Astrocyte of the spinal cord (primary cell): Measurements from ENCODE around the gene CYTH4.

Experiments used
- DNase-seq: peaks from one replicate; pipeline ENCODE4 v3.0.0; 2011; ENCODE audit warnings: low read depth, low spot score
- H3K4me3 ChIP-seq: 2 replicates; pipeline ENCODE4 v1.5.1; 2011; ENCODE audit warnings: low read depth, mild to moderate bottlenecking, low read length, moderate library complexity
- in situ Hi-C: cut with HindIII; loops from 2 replicates; pipeline ENCODE4 v1.10.0; 2017; ENCODE audit warnings: low sequenced_read_pairs
- TF ChIP-seq, protein P1 (sequence below): IDR thresholded peaks from 2 replicates; pipeline ENCODE4 v1.5.1; 2012; ENCODE audit warnings: low read depth, mild to moderate bottlenecking, low read length, inconsistent platforms

The CYTH4 gene

GRCh38 chr22:37330200-37331033, 48.1 kb downstream of the CYTH4 start:
- no peak overlapping the region for H3K4me3 ChIP-seq
- peak; percentile 75 for DNase-seq
- TF ChIP-seq, protein P1, sequence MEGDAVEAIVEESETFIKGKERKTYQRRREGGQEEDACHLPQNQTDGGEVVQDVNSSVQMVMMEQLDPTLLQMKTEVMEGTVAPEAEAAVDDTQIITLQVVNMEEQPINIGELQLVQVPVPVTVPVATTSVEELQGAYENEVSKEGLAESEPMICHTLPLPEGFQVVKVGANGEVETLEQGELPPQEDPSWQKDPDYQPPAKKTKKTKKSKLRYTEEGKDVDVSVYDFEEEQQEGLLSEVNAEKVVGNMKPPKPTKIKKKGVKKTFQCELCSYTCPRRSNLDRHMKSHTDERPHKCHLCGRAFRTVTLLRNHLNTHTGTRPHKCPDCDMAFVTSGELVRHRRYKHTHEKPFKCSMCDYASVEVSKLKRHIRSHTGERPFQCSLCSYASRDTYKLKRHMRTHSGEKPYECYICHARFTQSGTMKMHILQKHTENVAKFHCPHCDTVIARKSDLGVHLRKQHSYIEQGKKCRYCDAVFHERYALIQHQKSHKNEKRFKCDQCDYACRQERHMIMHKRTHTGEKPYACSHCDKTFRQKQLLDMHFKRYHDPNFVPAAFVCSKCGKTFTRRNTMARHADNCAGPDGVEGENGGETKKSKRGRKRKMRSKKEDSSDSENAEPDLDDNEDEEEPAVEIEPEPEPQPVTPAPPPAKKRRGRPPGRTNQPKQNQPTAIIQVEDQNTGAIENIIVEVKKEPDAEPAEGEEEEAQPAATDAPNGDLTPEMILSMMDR, result peak; percentile 41
- in situ Hi-C loops, result no loop called here

DNA sequence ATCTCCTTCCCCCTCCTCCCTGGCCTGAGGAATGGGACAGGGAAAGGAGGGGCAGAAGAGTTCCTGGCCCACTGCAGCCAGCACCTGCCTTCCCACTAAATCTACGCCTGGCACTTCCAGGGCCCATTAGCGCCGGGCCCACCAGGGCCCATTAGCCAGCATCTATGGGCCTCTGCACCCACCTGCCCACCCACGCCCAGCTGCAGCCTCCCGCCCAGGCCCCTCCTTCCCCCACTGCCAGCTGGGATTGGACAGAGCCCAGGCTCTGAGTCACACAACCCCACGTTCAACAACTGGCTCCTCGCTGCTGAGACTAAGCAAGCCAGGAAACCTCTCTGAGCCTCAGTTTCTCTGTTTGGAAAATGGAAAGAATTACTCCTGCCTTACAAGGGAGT, 48.7 kb downstream of the CYTH4 start:
- DNase-seq, result peak; percentile 69
- in situ Hi-C loops, result no loop called here
- TF ChIP-seq, protein P1, result no peak
- no peak overlapping the region for H3K4me3 ChIP-seq

GRCh38 chr22:37331856-37332536, 49.7 kb downstream of the CYTH4 start:
- in situ Hi-C loops, result no loop called here
- DNase-seq, result no peak
- TF ChIP-seq, protein P1, result no peak
- no peak overlapping the region for H3K4me3 ChIP-seq

DNA sequence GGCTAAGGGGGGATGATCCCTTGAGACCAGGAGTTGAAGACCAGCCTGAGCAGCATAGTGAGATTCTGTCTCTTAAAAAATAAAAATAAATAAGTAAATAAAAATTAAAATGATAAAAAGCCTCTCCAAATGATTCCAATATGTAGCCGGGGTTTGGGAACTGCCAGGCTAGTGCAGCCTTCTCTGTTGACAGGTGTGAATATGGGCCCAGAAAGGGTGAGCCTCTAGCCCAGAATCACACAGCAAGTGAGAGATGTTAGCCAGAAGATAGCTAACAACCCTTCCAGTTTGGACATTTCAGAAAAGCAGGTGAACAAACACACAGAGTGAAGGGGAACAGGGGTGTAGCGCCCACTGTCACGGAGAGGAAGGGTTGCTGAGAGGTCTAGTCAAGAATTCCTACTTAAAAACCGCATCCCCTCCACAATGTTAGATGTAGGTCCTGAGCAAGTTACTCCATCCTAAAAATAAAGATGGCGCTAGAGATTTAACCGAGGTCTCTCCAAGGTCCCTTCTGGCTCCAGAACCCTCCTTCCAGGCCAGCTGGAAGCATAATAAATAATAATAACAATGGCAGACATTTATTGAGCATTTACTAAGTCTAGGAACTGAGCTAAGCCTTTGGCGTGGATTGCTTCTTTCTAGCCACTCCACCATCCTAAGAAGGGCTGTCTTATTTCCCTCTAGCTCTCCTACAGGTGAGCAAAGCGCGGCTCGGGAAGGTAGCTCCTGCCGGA, 51.6 kb downstream of the CYTH4 start:
- DNase-seq, result no peak
- in situ Hi-C loops, result no loop called here
- TF ChIP-seq, protein P1, result no peak
- H3K4me3 ChIP-seq, result no peak overlapping the region

- H3K4me3 ChIP-seq, result no peak overlapping the region
- in situ Hi-C loops, result no loop called here
- TF ChIP-seq, protein P1, result no peak
- DNase-seq, result no peak
Observed at GRCh38 chr22:37334461-37334858, 52.2 kb downstream of the CYTH4 start.
